Cardiac septum (tissue), 1 donor: Measurements from ENCODE around the gene GALT. TPM values are rescaled to one million over a fixed set of nuclear protein-coding genes. Genes with fewer than 3 reads are reported as not detected.

ENCODE experiments used
- DNase-seq: peaks from one replicate; pipeline ENCODE4 v3.0.0-alpha.2; 2020; ENCODE audit warnings: low spot score
- intact Hi-C: fragments of 100-400 bp; cut with DNase I; formaldehyde crosslinking; loops from one replicate; pipeline ENCODE4 v1.14.0; 2022
- total RNA-seq: library from RNA; stranded (reverse); fragmentation: NEBNext Ultra II Directional; extraction: Animal tissue kit (Norgen Biotek cat#: 25700); gene quantifications from one replicate; pipeline ENCODE4 v1.2.1, GENCODE V29; 2021
- donor health status: DM: no; HTN: no; CAD: no.

The GALT gene
- total RNA-seq, 1 donor from 2014 or later = 42.4 TPM

DNA sequence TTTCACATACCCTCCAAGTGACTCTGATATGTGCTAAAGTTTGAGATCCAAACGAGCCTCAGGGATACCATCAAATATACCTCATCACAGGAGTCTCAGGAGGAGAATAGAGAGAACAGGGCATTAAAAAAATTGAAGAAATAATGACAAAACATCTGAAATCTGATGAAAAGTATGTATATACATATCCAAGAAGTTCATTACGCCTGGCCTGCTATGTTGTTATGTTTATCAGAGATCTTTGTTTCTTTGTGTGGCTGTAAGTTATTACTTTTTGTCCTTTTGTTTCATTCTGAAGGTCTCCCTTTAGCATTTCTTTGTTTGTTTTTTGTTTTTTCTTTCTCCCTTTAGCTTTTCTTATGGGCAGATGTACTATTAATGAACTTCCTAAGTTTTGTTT is 47.1 kb downstream of the GALT start:
- no peak for DNase-seq
- intact Hi-C loops = no loop called here

DNA sequence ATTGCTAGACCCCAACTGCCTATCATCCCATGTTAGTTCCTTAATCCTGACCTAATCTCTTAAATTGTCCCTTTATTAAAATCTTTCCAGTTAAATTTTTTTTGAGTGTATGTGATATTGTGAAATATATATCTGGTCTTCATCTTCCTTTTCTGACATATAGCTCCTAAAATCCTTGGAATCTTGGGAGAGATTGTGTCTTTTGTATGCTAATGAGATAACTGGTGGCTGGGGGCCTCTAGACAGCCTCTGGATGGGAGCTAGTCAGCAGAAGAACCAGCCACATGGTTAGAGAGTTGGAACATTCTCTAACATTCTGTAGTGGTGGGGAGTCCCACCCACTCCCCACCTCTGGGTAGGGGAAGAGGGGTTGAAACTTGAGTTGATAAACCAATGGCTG is 48.3 kb downstream of the GALT start:
- no peak for DNase-seq
- intact Hi-C loops = no loop called here

Other genes with a start within 250 kb of the GALT start
- 39.1 TPM for gene FAM219A, start 188.1 kb upstream of the GALT start, total RNA-seq
- 0.30 TPM for gene DNAI1, start 187.9 kb upstream of the GALT start, total RNA-seq
- gene ENHO, start 123.7 kb upstream of the GALT start, total RNA-seq = 1.3 TPM
- gene CNTFR, start 57.0 kb upstream of the GALT start, total RNA-seq = 1.1 TPM
- gene RPP25L, start 34.6 kb upstream of the GALT start, total RNA-seq = 39.4 TPM
- gene DCTN3, start 26.2 kb upstream of the GALT start, total RNA-seq = 101 TPM
- gene ARID3C, start 17.6 kb upstream of the GALT start, total RNA-seq = not detected
- gene SIGMAR1, start 8.9 kb upstream of the GALT start, total RNA-seq = 25.8 TPM
- gene IL11RA, start 5.5 kb downstream of the GALT start, total RNA-seq = 59.4 TPM
- gene CCL27, start 16.0 kb downstream of the GALT start, total RNA-seq = not detected
- gene CCL19, start 44.6 kb downstream of the GALT start, total RNA-seq = 0.62 TPM
- gene CCL21, start 63.5 kb downstream of the GALT start, total RNA-seq = 30.1 TPM